NCI-H1417 (cell line): ENCODE results near the gene LSM3.

ENCODE experiments used
- DNase-seq, 3 experiments: peaks; one replicate each; lab custom pipeline; 2025; lab: John Stamatoyannopoulos, UW

LSM3 gene

GRCh38 chr3:14143271-14144225 lies 35.1 kb upstream of the LSM3 start:
- no peak for DNase-seq

GRCh38 chr3:14144423-14145075 lies 34.1 kb upstream of the LSM3 start:
- DNase-seq, result peak; percentile 65 to 90 (median 72)

- DNase-seq, result peak in 1 of 3 experiments; percentile 37
Observed at GRCh38 chr3:14145236-14145635, 33.4 kb upstream of the LSM3 start.

GRCh38 chr3:14145670-14146380 lies 32.8 kb upstream of the LSM3 start:
- DNase-seq, result no peak

- no peak for DNase-seq
Observed at GRCh38 chr3:14146381-14147065, 32.1 kb upstream of the LSM3 start.

- peak in 1 of 3 experiments; percentile 0 for DNase-seq
Observed at GRCh38 chr3:14147066-14147435, 31.6 kb upstream of the LSM3 start.

GRCh38 chr3:14147617-14148016 lies 31.0 kb upstream of the LSM3 start:
- DNase-seq, result no peak

- no peak for DNase-seq
Observed at GRCh38 chr3:14148041-14148985, 30.3 kb upstream of the LSM3 start.

- no peak for DNase-seq
Observed at GRCh38 chr3:14150078-14150477, 28.5 kb upstream of the LSM3 start.

- DNase-seq, result no peak
Observed at GRCh38 chr3:14150491-14151230, 28.0 kb upstream of the LSM3 start.

- DNase-seq, result no peak
Observed at GRCh38 chr3:14151471-14152083, 27.0 kb upstream of the LSM3 start.

- peak in 1 of 3 experiments; percentile 1 for DNase-seq
Observed at GRCh38 chr3:14152233-14152962, 26.2 kb upstream of the LSM3 start.

GRCh38 chr3:14152963-14153355 lies 25.7 kb upstream of the LSM3 start:
- no peak for DNase-seq

GRCh38 chr3:14153663-14154062 lies 25.0 kb upstream of the LSM3 start:
- DNase-seq, result no peak

GRCh38 chr3:14154276-14154675 lies 24.3 kb upstream of the LSM3 start:
- no peak for DNase-seq

GRCh38 chr3:14154895-14155440 lies 23.6 kb upstream of the LSM3 start:
- no peak for DNase-seq

GRCh38 chr3:14156201-14156600 lies 22.4 kb upstream of the LSM3 start:
- no peak for DNase-seq

GRCh38 chr3:14156843-14157561 lies 21.6 kb upstream of the LSM3 start:
- no peak for DNase-seq
